GM19467 (cell line): ENCODE data around the gene DLGAP1.

Experiments used
- ATAC-seq: cut with Tn5 transposase; IDR thresholded peaks from one replicate; pipeline ENCODE4 v1.9.1; 2021; ENCODE audit warnings: mild to moderate bottlenecking, moderate library complexity; ENCODE audit not compliant: unreplicated experiment

The DLGAP1 gene

DNA sequence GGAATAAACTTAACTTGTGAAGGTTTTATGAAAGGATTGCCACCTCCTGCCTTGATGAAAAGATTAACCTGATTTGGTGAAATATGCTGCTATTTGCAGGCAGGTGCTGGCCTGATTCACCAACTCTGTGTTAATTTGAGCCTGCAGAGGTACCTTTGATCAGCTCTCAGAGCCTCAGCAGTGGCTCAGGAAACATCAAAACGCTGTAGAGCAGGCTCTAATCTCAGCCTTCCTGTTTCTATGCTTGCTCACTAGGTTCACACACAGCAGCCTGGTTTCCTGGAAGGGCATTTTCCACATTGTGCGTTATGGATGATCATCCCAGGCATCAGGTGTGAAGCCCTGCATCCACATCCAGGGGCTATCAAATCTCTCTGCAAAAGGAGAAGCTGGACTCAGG lies 988.2 kb downstream of the DLGAP1 start:
- no peak for ATAC-seq

DNA sequence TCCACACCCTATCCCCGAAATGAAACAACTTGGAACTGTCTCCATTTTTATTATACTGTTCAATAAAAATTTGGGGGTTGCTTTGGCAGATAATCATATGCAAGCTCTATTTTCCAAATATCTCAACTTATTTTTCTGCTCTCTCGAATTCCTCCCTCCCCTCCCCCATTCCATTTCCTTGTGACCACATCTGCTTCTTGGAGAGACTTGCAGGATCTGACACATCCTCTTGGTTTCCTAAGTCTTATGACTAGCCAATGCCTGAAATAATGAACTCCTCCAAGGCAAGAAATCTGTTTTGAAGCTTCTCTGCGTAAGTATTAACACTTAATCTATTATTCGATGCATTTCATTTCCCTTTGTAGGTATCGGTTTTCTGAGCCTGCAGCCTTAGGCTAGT lies 989.1 kb downstream of the DLGAP1 start:
- ATAC-seq: no peak

DNA sequence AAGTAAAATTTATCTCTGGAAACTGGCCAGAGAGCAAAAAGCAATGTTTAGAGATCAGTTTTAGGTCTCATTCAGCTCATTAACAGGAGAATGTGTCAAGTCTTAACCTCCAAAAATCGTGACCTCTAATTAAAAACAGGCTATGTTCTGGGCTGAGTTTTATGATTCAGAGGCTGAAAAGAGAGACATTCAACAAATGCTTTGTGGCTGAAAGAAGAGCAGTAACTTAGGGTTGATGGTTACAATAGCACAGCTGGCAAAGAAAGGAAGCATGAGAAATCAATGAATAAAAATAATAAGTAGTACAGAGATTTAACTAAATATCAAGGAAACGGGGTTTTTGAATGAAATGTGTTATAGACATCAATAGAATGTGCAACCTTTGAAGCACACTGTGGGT lies 992.1 kb downstream of the DLGAP1 start:
- no peak for ATAC-seq

DNA sequence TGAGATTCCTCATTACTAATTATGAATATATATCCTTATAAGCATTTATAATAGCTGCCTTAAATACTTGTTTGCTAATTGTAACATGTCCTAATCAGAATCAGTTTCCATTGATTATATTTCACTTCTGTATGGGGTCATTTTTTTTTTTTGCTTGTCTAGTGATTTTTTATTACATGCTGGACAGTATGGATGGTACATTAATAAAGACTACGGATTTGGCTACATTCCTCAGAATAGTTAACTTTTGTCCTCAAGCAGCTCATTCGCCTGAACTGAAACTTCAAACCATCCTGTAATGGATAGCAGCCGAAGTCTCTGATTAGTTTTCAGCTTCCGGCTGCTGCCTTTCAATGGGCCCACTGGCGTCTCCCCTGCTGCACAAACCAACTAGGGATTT lies 993.4 kb downstream of the DLGAP1 start:
- no peak for ATAC-seq

DNA sequence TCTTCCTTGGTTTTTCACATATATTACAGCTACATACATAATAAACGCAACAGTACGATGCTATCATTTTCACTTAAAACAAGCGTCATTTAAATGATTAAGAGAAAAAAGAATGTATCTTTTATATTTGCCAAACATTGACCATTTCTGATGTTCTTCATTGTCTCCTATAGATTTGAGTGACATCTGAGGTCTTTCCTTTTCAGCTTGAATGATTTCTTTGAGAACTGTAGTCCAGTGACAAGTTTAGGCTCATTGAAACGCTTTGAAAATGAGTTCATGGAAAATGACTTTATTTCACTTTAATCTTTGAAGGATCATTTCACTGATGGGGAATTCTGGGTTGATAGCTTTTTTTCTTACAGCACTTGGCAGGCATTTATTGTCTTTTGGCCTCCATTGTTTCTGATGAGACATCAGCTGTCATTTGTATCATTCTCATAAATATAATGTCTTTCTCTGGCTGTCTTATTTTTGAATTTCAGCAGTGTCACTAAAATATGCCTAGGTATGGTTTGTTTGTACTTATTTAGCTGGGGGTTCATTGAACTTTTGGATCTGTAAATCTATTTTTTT lies 994.2 kb downstream of the DLGAP1 start:
- ATAC-seq: no peak

DNA sequence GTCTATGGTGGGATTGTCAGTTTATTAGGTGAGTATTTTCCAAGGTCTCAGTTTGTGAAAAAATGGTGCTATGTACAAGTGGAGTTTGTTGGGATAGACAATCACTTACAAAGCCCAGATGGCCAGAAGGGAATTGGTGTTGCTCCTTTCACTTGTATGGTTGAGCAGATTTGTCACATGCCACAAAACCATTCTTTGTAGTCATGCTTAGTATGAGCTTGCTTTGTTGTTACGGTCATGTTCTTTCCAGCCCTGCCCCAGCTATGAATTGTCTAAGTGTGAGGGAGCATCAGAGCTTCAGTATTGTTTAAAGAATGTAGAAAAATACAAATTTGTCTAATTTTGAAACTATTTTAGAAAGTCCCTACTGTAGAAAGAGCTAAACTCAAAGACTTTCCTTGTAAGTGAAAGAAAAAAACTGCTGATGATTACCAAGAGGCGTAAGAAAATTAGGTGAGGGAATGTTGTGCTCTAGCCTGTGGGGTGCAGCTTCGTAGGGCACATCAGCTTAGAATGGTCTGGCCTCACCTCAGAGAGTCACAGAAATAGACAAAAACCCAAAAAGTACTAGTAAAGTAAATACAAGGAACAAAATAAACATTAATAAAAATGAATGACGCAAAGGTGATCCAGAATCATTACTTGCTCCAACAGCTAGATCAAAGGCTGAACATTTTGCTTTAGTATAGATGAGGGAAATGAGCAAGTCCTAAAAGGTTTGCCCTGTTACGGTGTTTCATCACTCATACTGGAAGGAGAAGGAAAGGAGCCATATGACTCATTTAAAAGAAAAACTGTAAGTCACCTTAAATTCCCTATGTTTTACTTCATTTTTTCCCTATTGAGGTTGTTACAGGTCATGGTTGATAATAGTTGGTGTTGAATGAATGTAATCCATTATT lies 995.9 kb downstream of the DLGAP1 start:
- ATAC-seq: no peak

DNA sequence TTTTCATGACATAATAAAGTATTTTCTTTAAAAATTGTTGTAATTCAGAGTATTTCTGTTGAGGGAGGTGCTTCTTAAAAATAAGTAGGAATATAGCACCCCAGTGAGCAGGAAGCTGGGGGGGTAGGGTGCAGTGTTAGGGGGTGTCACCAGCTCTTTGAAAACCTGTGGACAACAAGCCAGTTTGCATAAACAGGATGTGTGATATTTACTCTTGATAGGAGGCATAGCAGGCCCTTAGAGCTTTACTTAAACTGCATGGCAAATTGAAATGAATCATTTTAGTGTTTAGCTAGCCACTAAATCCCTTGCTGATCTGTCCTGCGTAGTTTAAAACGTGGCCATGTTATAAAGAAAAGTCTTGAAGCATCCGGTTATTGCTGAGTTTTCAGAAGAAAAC lies 996.7 kb downstream of the DLGAP1 start:
- no peak for ATAC-seq

DNA sequence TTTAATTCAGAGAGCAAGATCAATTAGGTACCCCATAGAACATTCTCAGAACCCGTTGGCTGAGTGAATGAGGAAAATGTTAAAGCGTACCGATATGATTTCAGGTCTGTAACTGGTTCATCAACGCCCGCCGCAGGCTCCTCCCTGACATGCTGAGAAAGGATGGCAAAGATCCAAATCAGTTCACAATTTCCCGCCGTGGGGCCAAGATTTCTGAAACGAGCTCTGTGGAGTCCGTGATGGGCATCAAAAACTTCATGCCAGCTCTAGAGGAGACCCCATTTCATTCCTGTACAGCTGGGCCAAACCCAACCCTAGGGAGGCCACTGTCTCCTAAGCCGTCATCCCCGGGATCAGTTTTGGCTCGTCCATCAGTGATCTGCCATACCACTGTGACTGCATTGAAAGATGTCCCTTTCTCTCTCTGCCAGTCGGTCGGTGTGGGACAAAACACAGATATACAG lies 997.8 kb downstream of the DLGAP1 start:
- ATAC-seq: no peak

DNA sequence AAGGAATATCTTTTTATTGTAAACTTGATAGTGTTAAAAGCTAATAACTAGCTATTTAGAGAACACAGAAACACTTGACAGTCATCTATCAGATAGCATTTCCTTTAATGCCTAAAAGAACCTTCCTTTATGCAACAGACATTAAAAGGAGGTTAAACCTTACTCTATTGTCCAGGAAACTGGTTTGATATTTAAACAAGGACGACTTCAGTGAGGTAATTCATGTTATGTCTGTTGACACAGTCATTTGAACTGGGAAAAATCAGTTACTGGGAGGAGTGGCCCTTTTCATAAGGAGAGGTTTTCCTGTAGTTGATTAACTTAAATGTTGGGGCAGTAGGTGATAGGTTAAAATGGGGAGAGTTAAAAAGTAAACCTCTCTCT lies 998.4 kb downstream of the DLGAP1 start:
- no peak for ATAC-seq

DNA sequence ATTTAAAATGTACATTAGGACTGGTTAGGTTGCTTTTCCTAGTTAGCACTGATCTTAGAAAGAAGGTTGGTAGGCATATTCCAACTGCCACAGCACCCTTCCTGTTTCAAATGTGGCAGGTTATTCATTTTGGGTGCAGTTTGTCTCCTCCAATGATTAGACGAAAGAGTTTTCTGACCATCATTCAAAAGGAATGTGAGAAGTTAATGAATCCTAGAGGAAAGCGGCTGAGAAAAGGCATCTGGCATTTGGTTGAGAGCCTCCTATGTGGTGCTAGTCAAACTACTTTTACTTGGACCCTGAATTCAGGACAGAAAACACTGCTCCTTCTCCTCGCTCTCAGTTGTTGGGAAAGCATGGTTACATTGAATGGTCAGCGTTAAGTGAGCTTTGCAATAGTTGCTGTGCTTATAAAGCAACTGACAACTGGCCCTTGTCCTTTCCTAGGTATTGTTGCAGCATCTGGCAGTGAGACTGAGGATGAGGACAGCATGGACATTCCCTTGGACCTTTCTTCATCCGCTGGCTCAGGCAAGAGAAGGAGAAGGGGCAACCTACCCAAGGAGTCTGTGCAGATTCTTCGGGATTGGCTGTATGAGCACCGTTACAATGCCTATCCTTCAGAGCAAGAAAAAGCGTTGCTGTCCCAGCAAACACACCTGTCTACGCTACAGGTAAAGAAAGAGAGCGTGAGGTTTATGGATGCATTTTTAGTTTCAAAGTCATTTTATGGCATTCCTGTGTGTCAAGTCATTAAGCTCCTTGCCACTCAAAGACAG lies 999.0 kb downstream of the DLGAP1 start:
- no peak for ATAC-seq

DNA sequence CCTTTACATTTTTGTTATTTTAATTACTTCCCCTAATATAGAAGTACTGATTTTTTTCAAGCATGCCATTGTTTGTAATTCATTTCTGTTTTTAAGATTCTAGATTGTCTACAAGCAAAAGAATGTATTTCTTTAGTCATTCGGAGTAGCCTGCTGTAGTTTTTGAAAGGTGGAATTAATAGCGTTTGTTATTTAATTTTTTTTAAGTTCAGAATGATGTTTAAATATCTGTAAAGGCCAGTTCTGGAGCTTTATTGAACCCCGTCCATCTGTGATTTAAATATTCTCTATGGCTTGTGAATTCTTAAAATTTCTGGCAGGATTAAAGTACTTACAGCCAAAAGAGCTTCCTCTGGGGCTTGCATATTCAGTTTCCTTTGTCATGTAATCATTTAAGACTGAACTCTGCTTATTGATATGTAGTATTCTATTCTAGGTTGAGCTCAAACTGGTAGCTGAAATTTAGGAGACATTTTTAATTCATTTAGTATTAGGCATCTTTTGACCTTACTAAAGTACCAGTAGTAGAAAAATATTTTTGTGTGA lies 999.9 kb downstream of the DLGAP1 start:
- no peak for ATAC-seq

DNA sequence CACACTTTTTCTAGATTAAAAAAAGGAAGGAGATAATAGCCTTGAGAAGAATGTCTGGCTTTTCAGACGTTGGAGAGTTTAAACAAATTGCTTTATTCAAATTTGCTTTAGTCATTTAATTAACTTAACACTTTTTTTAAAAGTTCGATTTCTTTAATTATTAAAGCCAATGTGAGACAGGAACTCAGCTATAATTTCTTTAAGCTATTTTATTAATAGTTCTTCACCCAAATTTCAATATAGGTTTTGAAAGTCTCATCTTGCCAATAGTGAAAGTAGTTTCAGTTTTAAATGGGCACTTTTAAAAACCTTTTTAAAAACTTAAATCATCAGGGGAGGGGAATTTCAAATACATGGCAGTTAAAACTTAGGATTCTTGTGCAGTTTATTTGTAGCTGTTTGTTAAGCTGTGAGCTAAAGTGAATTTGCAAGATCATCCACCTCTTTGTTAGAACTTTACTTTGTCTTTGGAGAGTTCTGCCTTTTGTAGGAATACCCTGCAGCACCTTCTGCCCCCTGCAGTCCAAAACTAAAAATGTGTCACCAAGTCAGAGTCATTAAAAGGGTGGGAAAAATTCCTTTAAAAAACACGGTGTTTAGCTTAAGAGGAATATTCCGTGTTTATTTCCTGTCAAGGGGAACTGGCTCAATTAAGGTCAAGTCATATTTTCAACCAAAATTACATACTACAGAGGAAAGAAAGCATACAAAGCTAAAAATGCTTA lies 1000.6 kb downstream of the DLGAP1 start:
- ATAC-seq: no peak

DNA sequence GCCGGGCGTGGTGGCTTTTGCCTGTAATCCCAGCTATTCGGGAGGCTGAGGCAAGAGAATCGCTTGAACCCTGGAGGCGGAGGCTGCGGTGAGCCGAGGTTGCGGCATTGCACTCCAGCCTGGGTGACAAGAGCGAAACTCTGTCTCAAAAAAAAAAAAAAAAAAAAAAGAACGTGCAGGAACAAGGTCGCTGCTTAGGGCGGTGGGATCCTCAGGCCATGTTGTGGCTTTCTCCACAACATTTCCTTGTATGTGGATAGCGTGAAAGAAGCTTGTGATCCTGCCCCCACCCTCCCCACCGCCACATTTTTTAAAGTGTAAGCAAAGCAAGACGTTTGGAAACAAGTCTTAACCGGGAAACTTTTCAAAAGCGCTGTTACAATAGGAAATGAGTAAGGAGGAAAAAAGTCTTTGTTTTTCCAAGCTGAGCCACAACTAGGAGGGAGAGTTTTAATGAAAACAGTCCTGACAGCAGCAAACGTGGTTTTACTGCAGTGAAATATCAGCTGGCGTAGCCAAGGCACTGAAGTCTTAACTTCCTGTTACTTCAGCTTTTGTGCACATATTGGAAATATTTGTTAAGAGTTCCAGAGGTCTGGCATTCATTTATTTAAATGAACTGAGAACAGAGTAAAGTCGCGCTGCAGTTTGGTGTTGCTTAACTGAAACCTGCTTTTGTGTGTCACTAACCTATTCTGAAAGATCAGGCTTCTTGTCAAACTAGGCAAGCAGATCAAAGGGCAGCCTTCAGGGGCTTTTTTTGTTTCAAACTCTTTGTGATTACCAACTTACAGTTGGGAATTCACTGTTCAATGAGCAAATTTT lies 1001.4 kb downstream of the DLGAP1 start:
- ATAC-seq: no peak

DNA sequence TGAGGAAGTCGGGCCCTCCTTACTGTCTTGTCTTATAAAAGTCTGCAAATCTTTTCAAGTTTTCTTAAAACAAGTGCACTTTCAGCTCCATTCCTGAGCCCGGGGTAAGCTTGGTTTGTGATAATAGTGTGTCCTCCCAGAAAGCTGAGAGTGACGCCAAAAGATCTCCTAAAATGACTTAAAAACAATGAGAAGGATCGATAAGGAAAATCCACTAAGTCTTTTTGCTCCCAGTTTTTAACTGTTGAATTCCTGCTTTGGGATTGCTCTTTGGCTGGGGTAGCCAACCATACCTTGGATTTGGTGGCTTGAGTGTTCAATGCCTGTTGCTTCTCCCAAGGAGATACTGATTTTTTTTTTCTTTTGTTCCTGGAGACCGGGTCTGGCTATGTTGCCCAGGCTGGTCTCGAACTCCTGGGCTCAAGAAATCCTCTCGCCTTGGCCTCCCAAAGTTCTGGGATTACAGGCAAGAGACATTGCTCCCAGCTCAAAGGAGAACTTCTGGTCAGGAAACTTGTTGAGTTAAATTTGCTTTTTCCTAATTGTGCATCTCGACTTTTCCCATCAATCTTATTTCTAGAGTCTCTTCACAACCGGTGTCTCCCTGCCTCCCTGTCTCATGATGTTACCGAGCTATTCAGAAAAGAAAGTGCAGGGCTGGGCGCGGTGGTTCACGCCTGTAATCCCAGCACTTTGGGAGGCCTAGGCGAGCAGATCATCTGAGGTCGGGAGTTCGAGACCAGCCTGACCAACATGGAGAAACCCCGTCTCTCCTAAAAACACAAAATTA lies 1002.2 kb downstream of the DLGAP1 start:
- no peak for ATAC-seq

DNA sequence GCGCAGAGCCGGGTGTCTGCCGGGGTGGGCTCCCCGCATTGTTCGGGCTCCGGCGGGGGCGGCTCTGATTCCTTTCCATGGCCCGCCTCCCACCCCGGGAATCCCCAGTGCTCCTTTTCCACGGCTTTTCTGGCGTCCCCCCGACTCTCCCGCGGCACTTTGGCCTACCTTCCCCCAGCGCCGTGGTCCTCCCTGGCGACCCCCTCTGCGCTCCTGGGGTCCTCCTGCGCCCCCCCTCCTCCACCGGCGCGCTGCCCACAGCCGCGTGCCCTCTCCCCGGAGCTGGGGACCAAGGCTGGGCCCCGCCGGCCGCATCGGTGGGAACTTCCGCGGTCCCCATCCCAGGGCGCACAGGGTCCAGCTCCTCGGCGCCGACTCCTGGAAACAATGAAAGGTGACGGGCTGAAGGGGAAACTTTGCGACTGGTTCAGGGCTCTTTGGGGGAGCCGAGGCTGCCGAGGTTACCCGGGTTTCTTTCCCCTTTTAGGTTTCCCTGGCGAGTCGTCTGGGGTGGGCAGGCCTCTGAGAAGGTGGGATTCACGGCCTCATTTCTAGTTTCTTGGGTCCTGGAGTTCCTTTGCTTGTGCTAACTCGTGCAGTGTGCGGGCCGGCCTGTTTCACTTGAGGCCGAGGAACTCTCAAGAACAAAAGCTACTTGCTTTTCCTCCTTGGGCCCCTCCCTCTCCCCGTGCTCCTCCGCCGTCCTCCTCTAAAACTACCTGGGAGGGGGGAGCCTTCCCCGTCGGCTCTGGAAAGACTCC lies 1002.9 kb downstream of the DLGAP1 start:
- ATAC-seq: no peak

DNA sequence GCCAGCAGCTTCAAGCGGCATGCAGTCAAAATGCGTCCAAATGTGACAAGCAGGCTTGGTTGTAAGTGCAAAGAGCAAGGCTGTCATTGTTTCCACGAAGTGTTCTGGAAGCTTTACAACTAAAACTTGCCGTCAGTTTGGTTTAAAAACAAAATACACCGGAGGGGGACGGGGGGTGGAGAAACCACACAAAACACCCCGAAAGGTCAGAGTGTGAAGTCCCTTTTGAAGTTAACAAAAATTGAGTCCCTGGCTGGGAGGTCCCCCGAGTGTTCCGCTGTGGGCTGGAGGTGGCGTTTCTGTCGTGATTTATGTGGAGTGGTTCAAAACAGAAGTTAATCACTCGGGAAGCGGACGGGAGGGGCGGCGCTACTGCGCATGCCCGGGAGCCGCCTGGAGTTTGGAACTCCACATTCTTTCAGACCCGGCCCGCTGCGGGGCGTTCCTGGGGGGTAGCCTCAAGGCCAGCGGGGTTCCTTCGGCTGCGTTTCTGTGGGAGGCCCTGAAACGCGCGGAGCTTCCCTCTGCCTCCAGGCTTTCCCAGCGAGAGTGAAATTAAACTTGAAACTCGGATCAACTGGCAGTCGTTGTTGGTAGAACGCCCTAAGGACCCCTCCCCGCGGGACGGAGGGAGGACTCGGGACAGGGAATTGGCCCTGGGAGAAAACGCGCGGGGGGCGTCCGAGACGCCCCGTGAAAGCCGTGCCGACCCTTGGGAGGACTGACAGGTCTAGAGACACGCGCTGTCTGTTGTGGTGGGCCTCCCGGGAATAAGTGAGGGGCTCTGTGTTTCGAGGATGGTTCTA lies 1003.7 kb downstream of the DLGAP1 start:
- no peak for ATAC-seq

DNA sequence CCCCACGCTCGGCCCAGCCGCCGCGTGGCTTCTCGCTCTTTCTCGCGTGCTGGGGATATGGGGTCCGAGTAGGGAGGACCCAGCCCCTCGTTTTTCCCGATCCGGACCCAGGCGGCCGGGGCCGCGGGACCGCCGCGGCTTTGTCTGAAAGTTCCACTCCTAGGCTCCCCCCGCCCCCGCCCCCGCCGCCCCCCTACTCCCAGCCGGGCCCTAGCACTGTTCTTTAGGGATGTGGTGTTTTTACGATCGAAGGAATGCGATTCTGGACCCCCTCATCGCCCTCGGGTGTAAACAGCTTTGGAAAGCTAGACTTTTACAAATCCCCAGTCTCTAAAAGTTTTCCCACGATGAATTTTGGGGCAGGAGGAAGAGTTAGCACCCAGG lies 1004.3 kb downstream of the DLGAP1 start:
- ATAC-seq: no peak
